Activated effector memory CD4-positive, alpha-beta T cell treated with anti-CD3 and anti-CD28 coated beads, Interleukin-2, amount 50 U/mL, for 16 hours (primary cell): ENCODE results near the gene CASQ2.

Source experiments
- DNase-seq: peaks from one replicate; pipeline ENCODE4 v3.0.0-alpha.2; 2020

Gene CASQ2

DNA sequence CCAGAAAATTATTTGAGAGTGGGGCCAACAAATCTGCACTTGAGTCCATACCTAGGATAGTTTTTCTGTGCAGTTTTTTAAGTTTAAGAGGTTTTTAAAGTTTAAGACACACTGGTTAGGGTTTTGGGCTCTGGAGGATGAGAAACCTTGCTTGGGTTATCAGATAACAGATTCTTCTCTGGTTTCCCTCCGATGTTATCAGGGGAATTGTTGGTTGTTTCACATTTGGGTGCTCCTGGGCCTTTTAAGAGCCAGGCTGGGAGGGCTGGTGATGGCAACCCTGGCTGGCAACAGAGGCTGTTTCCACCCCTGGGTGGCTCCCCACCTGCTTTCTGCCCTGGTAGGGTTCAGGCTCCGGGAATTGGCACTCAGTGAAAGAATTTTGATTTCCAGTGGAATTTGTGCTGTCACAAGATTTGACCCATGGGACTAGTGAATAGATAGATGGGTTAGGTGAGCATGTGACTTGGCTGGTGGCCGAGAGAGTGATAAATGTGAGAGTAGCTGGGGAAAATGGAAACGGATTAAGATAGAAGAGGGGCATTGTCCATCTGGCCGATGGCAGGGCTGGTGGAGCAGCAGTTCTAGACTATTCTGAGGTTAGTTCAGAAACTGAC lies 111.9 kb downstream of the CASQ2 start:
- DNase-seq, result no peak

DNA sequence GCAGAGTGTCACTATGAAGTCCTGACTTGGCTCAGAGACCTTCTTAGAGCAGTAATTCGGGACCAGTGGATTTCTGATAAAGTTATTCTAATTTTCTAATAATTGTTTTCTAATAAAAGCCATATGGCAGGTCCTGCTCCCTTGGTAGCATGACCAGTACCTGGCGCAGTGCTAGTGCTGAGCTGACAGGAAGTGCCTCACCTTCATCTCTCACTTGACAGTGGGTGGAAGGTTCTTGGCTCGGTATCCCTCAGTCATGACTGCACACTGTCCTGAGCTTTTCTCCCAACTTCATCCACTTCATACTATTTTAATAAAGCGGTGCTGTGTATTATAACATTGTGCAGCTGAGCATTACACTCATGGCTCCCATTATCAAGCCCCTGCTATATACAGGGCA lies 112.6 kb downstream of the CASQ2 start:
- no peak for DNase-seq

DNA sequence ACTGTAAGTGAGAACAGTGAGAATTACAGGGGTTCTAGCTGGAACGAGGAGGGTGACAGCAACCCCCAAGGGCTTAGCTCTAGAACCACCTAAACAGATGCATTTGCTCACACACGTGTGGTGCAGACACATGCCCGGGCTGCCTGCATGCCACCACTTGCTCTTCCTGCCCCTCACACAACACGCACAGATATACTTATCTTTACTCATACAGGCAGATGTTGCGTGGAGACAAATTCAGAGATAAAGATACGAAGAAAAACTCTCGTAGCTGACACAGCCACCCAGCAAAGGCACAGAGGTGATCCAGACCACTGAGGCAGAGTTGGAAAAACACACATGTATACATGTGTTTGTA lies 113.2 kb downstream of the CASQ2 start:
- DNase-seq, result no peak

DNA sequence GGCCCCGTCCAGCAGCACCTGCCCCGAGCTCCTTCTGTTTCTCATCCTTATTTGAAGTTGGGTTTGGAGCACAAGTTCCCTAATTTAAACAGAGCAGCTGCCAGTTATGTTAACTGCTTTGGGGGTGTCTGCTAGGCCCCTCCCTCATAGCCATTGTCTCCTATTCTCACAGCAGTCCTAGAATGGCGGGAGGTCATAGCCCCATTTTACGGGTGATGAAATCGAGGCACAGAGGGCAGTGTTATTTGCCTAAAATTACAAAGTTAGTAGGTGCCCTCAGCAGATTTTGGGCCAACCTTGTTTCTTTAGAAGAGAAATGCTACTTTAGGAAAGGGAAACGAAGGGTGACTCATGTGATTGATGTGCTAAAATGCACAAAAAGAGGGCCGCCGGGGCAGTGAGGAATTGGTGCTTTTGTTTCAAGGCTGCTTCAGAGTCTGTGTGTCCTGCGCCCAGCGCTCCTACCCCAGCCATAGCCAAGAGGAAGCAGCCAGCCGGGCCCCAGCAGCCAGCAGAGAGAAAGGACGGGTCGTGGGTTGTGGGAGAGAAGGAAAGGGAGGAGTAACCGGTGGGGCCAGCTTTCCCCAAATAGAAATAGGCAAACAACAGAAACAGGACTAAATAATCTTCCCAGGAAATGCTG lies 113.7 kb downstream of the CASQ2 start:
- no peak for DNase-seq

DNA sequence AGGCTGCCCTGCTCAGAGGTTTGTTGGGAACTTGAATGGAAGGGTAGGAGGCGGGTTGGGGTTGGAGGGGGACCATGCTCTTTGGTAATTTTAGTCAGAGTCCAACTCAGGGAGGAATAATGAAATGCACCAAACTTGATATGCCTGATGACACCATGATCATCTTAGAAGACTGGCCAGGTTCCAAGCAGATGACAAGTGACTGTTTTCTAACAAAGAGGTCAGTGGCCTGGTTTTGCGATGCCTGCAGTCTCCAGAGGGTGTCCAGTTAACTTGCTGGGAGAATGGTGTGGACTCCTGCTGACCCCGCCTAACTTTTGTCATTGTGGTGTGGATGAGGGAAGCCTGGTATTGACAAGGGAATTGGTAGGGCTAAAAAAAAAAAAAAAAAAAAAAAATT lies 114.4 kb downstream of the CASQ2 start:
- DNase-seq, result no peak

DNA sequence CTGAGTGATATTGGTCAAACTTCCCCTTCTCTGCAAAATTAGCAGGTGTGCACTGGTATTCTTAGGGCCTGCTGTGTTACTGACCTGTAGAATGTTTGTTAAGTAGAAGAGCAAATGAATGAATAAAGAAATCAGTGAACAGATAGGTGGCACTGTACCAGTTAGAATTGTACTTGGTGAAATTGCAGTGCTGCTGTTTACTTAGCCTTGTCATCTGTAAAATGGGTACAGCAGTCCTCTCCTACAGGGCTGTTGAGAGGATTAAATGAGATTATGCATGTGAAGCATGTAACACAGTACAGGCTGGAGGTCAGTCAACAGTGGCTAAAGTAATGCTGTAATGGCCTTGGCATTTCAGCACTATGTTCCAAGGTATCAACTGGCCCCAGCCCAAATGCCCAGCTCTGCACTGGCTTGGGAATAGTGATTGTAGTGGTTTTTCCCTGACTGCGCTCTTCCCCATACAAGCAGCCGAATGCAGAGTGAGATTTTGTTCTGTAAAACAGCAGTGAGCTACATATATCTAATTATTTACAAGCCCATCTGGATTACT lies 116.2 kb downstream of the CASQ2 start:
- DNase-seq, result no peak

DNA sequence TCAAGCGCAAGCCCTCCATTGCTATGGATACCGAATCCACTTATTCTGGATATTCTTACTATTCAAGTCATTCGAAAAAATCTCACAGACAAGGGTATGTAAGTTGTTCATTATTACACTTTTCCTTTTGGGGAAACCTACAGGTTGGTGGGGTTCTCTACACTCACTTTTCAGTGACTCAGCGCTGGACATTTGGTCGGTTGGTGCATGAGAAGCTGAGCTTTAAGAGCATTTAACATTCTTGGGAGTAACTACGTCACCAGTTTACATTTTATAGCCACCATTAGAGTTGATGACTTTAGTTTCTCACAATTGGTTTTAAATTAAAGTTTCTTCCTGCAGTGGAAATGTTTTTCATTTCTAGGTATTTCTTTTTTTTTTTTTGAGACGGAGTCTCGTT lies 117.1 kb downstream of the CASQ2 start:
- no peak for DNase-seq

DNA sequence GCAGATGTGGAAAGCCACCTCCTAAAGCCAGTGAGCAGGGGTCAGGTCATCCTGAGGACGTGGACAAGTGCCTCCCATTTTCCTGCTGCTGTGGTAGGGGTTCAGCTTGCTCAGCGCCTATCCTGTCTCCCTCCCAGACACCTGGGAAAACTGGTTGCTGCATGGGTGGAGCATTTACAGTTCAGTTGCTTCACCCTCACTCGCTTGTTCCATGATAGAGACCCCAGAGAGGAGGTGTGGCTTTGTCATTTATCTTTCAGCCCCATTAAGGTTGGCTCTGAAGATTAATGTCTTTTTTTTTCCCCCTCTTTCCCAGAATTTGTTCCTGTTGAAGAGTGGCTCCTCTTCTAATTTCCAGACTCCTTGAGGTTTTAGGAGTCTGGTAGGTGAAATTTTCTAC lies 117.6 kb downstream of the CASQ2 start:
- DNase-seq, result no peak
